Bronchial epithelial cell (primary cell): ENCODE data around the gene TRIM8. TPM values are rescaled to one million over a fixed set of nuclear protein-coding genes. Genes with fewer than 3 reads are reported as not detected.
A peak's percentile ranks its signal among the peaks of the same experiment; 100 is the strongest.

Experiments used
- DNase-seq: peaks from one replicate; pipeline ENCODE4 v3.0.0-alpha.2; 2010; ENCODE audit warnings: low read depth
- FAIRE-seq: peaks from 2 replicates; lab custom pipeline; 2011; peaks lifted over from hg19 to GRCh38; lab: Jason Lieb, UNC
- H3K27me3 ChIP-seq: 2 replicates; pipeline ENCODE4 v1.5.1; 2011; ENCODE audit warnings: low read length; ENCODE audit not compliant: control insufficient read depth, insufficient read depth
- H3K36me3 ChIP-seq: 2 replicates; pipeline ENCODE4 v1.5.1; 2011; ENCODE audit warnings: low read length; ENCODE audit not compliant: control insufficient read depth, insufficient read depth
- H3K4me3 ChIP-seq: 2 replicates; pipeline ENCODE4 v1.5.1; 2011; ENCODE audit warnings: mild to moderate bottlenecking, low read depth, low read length, control low read depth
- CTCF ChIP-seq: IDR thresholded peaks from 2 replicates; pipeline ENCODE4 v1.5.1; 2011; ENCODE audit warnings: mild to moderate bottlenecking, moderate library complexity, low read length, control low read depth, inconsistent platforms; ENCODE audit not compliant: insufficient read depth, severe bottlenecking
- total RNA-seq: library from RNA; depleted of rRNA; stranded (reverse); fragments of >200 nt; gene quantifications from 2 replicates; pipeline ENCODE4 v1.2.1, GENCODE V29; 2014

Gene TRIM8
- total RNA-seq, 1 donor from 2014 or later, result 31.1 TPM

DNA sequence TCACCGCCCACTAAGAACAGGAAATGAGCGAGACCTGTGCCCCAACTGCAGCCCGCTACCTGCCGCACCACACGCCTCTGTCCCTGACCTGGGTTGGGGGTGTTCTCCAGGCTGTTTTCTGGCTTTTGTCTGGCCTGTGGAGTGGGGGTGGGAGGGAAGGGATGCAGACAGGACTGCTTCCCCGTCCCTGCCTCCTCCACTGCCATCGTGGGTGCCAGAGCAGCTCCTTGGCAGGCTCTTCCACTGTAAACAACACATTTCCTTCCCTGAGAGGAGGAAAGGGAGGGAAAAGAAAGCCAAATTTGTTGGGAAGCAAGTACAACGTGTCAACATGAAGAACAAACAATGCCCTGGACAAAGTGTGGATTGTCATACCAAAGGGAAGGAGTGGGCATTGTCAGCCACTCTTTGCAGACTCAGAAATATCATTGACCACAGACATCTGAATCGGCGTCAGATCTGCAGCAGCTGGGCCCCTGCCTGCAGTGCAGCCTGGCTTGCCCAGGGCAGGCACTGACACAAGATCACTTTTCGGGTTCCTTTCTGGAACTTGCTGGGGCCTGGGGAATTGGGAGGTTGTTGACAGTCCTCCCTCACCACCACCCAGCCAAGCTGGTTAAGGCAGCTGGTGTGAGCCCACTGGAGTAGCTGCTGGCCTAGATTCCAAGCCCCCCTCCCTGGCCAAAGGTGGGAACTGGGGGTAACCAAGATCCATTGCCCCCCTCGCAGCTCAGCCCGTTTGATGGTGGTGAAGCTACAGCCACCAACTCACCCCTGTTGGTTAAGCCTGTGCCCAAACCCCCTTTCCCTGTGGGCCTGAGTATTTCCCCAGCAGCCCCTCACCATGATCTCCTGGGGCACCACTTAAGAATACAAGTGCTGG is 22.6 kb upstream of the TRIM8 start:
- H3K27me3 ChIP-seq, result no peaks in the 10 kb centered on the region
- no peak for TF ChIP-seq CTCF
- H3K36me3 ChIP-seq, result peaks cover 1% of the 10 kb centered on the region
- peak; percentile 50 for FAIRE-seq
- peak; percentile 32 for DNase-seq
- H3K4me3 ChIP-seq, result no peak overlapping the region

DNA sequence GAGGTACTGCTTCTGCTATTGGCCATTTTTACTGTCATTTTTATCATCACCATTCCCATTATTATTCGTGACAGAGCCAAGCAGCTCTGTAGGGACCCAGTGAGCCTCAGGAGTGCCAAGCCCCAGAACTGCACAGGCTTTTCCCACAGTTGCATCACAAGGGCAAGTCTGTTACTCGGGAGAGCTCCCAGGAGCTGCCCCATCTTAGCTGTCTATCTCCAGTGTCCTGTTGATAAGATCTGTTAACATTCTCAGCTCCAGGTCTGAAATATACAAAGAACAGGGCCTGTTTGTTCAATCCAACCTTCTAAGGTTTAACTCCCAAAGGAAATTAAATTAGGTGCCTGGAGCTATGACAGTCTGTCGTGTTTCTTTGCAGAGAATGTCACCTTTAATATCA is 20.2 kb upstream of the TRIM8 start:
- TF ChIP-seq CTCF, result no peak
- Histone ChIP-seq H3K36me3 (peaks cover 2% of the 10 kb centered on the region), H3K4me3 (no peak overlapping the region), H3K27me3 (no peaks in the 10 kb centered on the region)
- no peak for DNase-seq
- FAIRE-seq, result no peak

- no peak for TF ChIP-seq CTCF
- Histone ChIP-seq H3K4me3 (no peak overlapping the region), H3K27me3 (no peaks in the 10 kb centered on the region), H3K36me3 (peaks cover 2% of the 10 kb centered on the region)
- FAIRE-seq, result peak; percentile 97
- DNase-seq, result no peak
Measured at GRCh38 chr10:102624751-102625645, 19.3 kb upstream of the TRIM8 start.

DNA sequence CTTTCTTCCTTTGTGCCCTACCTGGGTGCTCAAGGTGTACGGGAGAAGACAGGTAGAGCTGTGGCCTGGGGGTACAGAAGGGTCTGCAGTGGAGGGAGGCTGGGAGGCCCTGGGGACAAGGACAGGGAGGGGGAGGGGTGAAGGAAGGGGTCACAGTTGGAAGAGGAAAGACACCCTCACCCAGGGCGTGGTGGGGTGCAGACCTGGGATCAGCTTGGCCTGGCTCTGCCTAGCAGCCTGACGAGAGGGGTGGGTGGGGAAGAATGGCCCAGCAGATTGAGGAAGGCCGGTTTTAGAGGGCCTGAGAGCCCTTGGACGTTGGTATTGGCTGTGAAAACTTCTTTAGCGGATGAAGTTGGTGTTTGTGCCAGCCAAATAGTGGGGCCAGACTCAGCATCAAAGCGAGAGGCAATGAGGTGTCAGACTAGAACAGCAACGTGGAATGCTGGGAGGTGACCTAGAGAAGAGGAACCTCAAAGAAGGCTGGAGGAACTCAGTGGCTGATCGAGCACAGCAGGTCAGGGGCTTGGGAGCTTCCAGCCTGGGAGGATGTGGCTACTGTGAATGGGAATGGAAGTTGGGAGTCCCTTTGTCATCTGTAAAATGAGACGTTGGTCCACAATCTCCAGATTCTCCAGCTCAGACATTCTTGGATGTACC is 18.1 kb upstream of the TRIM8 start:
- FAIRE-seq (no peak), DNase-seq (no peak)
- Histone ChIP-seq H3K27me3 (no peaks in the 10 kb centered on the region), H3K36me3 (peaks cover 2% of the 10 kb centered on the region), H3K4me3 (no peak overlapping the region)
- no peak for TF ChIP-seq CTCF

GRCh38 chr10:102627291-102627735 is 17.0 kb upstream of the TRIM8 start:
- H3K36me3 ChIP-seq, result peaks cover 2% of the 10 kb centered on the region
- peak; percentile 39 for DNase-seq
- TF ChIP-seq CTCF, result no peak
- no peaks in the 10 kb centered on the region for H3K27me3 ChIP-seq
- no peak for FAIRE-seq
- no peak overlapping the region for H3K4me3 ChIP-seq
